ENCODE measurements around the gene SCUBE1.

The SCUBE1 gene

GRCh38 chr22:43253839-43254238 lies 89.3 kb downstream of the SCUBE1 start:
- no peak for DNase-seq

GRCh38 chr22:43252319-43252718 lies 90.9 kb downstream of the SCUBE1 start:
- DNase-seq = no peak

GRCh38 chr22:43249789-43250471 lies 93.2 kb downstream of the SCUBE1 start:
- no peak for DNase-seq

- DNase-seq = no peak
Observed at GRCh38 chr22:43247546-43248260, 95.5 kb downstream of the SCUBE1 start.

GRCh38 chr22:43246188-43246587 lies 97.0 kb downstream of the SCUBE1 start:
- DNase-seq = no peak

- no peak for DNase-seq
Observed at GRCh38 chr22:43245717-43246116, 97.5 kb downstream of the SCUBE1 start.

GRCh38 chr22:43244803-43245527 lies 98.2 kb downstream of the SCUBE1 start:
- DNase-seq = no peak

- no peak for DNase-seq
Observed at GRCh38 chr22:43244402-43244801, 98.8 kb downstream of the SCUBE1 start.

- no peak for DNase-seq
Observed at GRCh38 chr22:43243324-43243723, 99.8 kb downstream of the SCUBE1 start.

GRCh38 chr22:43242627-43243026 lies 100.5 kb downstream of the SCUBE1 start:
- DNase-seq = no peak

- no peak for DNase-seq
Observed at GRCh38 chr22:43241699-43242386, 101.3 kb downstream of the SCUBE1 start.

- no peak for DNase-seq
Observed at GRCh38 chr22:43241138-43241597, 102.0 kb downstream of the SCUBE1 start.

GRCh38 chr22:43240614-43241013 lies 102.6 kb downstream of the SCUBE1 start:
- no peak for DNase-seq

GRCh38 chr22:43239956-43240355 lies 103.2 kb downstream of the SCUBE1 start:
- DNase-seq = no peak

- no peak for DNase-seq
Observed at GRCh38 chr22:43239193-43239780, 103.9 kb downstream of the SCUBE1 start.

GRCh38 chr22:43238526-43239006 lies 104.6 kb downstream of the SCUBE1 start:
- no peak for DNase-seq

GRCh38 chr22:43237280-43237679 lies 105.9 kb downstream of the SCUBE1 start:
- no peak for DNase-seq

GRCh38 chr22:43236411-43237166 lies 106.6 kb downstream of the SCUBE1 start:
- DNase-seq = no peak

GRCh38 chr22:43235445-43236409 lies 107.4 kb downstream of the SCUBE1 start:
- no peak for DNase-seq

GRCh38 chr22:43234264-43234988 lies 108.7 kb downstream of the SCUBE1 start:
- DNase-seq = no peak
